GM13976 (cell line): ENCODE data around the gene GALNT7.

ENCODE experiments used
- DNase-seq: peaks from one replicate; pipeline ENCODE4 v3.0.0; 2012; ENCODE audit warnings: low spot score
- in situ Hi-C: fragments of 300-500 bp; cut with MboI; formaldehyde crosslinking; loops from one replicate; pipeline ENCODE4 v1.12.0; 2022; ENCODE audit warnings: low sequenced_read_pairs, mixed read lengths, inconsistent platforms; ENCODE audit not compliant: unreplicated experiment
- TF ChIP-seq, protein P1 (sequence below): IDR thresholded peaks from 2 replicates; pipeline ENCODE4 v1.5.1; 2012; ENCODE audit warnings: borderline replicate concordance, mild to moderate bottlenecking; ENCODE audit not compliant: insufficient read depth; ENCODE audit errors: extremely low read depth, missing control alignments, control extremely low read depth

The GALNT7 gene

GRCh38 chr4:173289353-173289727 lies 120.7 kb downstream of the GALNT7 start:
- in situ Hi-C loops = no loop called here
- no peak for DNase-seq
- TF ChIP-seq, protein P1, sequence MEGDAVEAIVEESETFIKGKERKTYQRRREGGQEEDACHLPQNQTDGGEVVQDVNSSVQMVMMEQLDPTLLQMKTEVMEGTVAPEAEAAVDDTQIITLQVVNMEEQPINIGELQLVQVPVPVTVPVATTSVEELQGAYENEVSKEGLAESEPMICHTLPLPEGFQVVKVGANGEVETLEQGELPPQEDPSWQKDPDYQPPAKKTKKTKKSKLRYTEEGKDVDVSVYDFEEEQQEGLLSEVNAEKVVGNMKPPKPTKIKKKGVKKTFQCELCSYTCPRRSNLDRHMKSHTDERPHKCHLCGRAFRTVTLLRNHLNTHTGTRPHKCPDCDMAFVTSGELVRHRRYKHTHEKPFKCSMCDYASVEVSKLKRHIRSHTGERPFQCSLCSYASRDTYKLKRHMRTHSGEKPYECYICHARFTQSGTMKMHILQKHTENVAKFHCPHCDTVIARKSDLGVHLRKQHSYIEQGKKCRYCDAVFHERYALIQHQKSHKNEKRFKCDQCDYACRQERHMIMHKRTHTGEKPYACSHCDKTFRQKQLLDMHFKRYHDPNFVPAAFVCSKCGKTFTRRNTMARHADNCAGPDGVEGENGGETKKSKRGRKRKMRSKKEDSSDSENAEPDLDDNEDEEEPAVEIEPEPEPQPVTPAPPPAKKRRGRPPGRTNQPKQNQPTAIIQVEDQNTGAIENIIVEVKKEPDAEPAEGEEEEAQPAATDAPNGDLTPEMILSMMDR = no peak

- DNase-seq = no peak
- TF ChIP-seq, protein P1 = no peak
- in situ Hi-C loops = no loop called here
Observed at GRCh38 chr4:173291899-173292298, 123.3 kb downstream of the GALNT7 start.

DNA sequence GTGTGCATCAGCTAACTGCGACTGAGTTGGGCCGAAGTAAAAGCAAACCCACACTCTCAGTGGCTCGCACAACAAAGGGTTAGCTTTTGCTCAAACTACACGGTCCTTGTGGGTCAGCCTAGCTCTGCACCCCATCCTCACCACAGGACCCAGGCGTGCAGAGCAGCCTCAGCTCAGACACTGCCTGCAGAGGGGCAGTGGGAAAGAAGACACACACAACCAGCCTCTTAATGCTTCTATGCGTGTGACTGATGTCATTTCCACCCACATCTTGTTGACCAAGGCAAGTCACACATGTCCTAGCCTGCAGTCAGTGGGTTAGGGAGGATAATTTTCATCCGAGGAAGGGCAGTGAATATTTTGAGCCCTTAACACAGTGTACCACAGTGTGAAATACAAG lies 125.1 kb downstream of the GALNT7 start:
- in situ Hi-C loops = no loop called here
- TF ChIP-seq, protein P1 = no peak
- DNase-seq = no peak

GRCh38 chr4:173294444-173294843 lies 125.8 kb downstream of the GALNT7 start:
- DNase-seq = no peak
- TF ChIP-seq, protein P1 = no peak
- in situ Hi-C loops = no loop called here

GRCh38 chr4:173301518-173302201 lies 133.0 kb downstream of the GALNT7 start:
- in situ Hi-C loops = no loop called here
- TF ChIP-seq, protein P1 = peak; percentile 51
- DNase-seq = peak; percentile 32

GRCh38 chr4:173307778-173308177 lies 139.2 kb downstream of the GALNT7 start:
- in situ Hi-C loops = no loop called here
- DNase-seq = no peak
- TF ChIP-seq, protein P1 = no peak
